HG03175 (cell line): ENCODE data around the gene TRIP4.
"Not testable (repeated sequence)": the region's sequence is repeated elsewhere in the genome, so short reads cannot be mapped to it uniquely, and the experiment has no call there.

Experiments
- ATAC-seq: cut with Tn5 transposase; IDR thresholded peaks from one replicate; pipeline ENCODE4 v1.9.1; 2021; ENCODE audit warnings: mild to moderate bottlenecking, moderate library complexity; ENCODE audit not compliant: unreplicated experiment

TRIP4 gene

DNA sequence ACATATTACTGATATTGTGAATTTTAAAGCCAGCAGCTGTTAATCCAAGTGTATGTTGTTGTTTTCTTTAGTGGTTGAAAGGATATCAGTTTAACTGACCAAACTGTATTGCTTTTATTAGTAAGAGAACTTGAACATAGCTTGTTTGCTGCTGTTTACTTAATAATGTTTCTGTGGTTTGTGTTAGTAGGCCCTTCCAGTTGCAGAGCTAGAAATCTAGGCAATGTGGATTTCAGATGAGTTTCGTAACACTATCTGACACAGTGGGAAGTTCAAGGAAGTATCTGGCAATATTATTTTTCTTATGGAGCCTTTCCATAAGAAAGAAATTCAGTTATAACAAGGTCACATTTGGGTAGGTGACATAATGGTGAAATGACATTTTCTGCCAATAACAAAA, 91.2 kb downstream of the TRIP4 start:
- ATAC-seq, result no peak

DNA sequence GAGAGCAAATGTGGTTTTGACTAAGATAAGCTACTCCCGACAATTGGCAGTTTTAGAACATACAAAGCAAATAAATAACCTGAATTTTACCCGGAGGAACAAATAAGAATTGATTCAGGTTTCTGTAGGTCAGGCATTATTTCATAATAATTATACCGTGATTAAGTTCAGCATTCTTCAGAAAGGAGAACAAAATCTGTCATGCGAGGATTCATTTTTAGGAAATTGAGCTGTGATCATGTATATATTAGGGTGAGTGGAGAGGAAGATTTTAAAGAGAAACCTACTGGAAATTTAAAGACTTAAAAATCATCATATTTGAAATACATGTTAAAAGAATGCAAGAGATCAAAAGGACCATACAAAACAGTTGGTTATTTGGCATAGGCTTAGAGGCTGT, 93.3 kb downstream of the TRIP4 start:
- no peak for ATAC-seq

DNA sequence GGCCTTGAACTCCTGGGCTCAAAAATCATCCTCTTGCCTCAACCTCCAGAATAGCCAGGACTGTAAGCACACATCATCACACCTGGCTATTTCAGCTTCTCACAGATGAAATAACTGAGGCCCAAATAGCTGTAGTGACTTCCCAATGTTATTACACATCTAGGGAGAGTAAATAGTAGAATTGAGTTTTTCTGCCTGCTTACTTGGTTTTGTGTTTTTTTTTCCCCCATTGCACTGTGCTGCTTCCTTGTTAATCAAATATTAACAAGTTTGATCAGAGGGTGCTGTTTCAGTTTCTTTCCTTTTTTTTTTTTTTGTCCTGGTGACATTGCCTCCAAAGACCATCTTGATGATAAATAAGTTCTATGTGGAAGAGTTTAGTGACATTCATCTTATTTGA, 96.1 kb downstream of the TRIP4 start:
- no peak for ATAC-seq

DNA sequence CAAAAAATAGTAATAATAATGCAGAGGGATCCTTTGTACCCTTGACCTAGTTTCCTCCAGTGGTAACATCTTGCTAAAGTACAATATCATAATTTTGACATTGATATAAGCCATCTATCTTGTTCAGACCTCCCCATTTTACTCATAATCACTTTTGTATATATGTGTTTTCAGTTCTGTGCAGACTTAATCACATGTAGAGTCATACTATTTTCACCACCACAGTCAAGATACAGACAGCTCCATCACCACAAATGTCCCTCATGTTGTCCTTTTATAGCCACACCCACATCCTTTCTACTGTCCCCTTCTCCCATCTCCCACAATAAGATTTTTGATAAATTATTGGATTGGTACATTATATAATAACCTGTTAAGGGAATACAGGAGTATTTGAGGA, 98.2 kb downstream of the TRIP4 start:
- ATAC-seq, result no peak

DNA sequence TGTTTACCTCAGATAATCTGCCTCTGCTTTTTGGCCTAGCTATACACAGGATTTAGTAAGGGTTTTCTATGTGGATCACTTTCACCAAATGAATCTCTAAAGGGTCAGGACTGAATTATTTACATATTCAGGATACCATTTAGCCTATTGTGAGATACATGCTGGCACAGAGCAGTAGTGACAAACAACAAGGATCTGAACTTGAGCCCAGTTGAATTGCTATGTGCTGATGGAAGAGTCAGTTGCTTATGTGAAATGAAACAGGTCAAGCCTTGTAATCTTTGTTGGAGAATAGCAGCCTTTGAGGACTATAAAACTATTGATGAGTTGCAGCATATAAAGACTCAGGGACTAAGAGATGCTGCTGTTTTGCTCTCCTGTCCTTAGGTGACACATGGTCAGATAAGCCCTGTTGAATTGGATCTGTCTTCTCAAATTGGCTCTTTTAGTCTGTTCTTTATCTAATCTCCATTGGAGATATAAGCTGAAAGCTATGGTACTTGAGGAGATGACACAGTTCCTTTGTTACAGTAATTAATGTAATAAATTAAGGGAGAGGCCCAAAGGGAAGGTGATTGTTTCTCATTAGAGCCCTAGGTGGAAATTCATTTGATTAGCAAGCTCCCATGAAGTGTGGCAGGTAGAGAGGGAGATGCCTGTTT, 103.1 kb downstream of the TRIP4 start:
- ATAC-seq, result no peak

DNA sequence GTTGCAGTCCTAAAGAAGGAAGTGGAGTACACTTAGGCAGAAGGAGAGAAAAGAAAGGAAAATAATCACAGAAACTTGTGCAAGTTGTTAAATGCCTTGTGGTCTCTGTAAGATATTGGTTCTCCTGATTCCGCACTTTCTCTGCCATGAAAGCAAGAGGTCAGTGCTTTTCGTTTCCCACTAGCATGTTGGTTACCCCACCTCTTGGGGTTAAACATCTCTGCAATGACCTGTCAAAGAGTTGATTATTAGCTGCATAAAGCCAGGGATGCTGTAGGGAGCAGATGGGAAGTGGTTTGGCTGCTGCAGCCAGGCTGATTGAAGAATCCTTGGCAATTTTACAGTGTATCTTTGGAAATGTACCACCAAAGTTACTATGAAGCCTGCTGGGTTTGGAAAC, 106.0 kb downstream of the TRIP4 start:
- no peak for ATAC-seq

DNA sequence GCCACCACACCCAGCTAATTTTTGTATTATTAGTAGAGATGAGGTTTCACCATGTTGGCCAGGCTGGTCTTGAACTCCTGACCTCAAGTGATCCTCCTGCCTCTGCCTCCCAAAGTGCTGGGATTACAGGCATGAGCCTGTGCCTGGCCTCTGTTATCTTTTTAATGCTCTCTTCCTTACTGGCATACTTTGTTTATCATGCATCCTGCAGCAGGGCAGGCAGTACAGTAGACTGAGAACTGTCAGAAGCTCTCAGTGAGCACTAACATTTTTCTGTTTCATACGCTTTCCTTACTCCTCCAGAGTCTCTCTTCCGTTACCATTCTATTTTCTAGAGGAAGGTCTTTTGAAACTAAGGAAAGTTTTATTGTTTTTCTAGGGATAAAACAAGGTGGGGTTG, 108.3 kb downstream of the TRIP4 start:
- not testable (repeated sequence) for ATAC-seq

DNA sequence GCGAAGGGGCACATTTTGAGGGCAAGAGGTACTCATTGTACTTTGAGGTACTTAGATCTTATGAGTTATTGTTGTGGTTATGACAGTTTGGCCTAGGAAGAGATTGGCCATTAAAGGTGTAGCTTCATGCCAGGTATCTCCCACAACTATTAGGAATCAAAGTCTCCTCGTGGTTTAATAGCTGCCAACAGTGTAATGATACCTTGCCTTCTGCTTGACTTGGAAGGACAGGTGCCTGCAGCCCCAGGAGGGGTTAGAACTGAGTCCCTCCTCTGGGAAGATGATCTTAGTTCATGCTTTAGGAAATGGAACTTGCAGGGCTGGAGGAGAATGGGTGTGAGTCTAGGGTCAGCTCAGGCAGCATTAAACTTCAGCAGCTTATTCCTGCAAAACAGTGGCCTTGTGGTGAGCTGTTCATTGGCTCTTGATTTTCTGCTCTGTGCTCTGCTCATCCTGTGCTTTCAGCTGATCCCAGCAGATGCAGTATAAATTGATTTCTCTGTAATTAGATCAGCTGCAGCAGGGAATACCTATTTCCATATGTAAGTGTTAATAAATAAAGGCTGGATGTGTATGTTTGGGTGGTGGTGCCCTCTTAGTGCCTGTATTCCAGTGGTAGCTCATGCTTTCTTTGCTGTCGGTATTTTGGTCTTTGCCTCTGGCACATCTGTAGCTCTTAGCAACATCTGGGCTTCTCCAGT, 113.2 kb downstream of the TRIP4 start:
- no peak for ATAC-seq

DNA sequence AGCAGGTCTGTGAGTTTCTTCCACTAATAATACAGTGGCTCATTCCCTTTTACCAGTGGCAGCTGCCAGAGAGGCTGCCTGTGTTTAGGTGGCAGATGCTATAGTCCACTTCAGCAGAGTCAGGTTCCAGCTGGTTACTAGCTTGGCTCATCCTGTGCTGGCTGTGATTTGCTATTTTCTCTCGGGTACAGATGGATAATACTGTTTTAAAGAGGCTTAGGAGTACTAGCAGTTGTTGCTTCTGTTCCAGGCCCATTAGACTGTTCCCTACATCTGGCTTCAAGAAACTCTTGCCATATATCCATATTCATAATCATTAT, 113.7 kb downstream of the TRIP4 start:
- no peak for ATAC-seq

DNA sequence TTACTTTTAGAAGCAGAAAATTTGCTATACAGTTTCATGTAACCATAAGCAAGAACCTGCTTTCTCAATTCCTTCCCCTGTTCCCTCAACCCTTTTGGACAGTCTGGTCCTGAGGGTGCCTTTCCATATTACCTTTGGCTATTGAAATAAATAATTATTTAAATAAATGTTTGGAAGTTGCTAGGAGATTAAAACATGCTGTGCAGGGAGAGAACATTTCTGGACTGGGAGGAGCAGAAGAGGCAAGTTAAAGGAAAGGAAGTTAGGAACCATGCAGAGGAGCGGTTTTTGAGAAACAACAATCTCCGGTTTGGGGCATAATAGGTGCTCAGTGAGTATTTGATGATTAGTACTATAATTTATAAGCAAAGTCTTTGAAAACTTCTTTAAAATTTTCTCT, 114.5 kb downstream of the TRIP4 start:
- no peak for ATAC-seq

DNA sequence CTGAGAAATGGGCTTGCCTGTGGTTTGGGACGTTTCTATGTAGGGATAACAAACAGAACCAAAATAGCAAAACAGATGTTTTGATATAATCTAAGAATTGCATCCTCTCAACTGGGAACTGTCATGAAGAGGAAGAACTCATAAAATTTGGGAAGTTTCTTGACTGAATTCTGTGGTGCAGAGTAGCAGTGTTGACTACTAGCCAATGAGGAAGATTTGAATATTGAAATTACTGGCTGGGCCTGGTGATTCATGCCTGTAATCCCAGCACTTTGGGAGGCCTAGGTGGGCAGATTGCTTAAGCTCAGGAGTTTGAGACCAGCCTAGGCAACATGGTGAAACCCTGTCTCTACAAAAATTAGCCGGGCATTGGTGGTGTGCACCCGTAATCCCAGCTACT, 114.9 kb downstream of the TRIP4 start:
- no peak for ATAC-seq

DNA sequence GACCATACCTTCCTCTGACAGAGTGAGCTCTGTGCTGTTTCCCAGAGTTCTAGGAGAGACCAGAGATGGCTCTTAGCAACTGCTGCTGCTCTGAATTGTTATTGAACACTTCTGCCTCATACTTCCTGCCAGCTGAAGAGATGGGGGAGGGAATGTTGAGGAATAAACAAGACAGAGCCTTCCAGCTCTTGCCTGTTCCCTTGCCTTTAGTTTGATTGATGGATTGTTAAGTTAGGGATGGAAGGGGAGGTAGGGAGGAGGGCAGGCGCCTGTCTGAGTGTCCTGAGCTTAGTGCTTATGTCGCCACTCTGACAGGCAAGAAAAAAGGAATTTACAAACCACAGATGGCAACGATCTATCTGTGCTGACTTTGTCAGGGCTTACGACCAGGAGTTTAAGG, 115.6 kb downstream of the TRIP4 start:
- ATAC-seq, result no peak

DNA sequence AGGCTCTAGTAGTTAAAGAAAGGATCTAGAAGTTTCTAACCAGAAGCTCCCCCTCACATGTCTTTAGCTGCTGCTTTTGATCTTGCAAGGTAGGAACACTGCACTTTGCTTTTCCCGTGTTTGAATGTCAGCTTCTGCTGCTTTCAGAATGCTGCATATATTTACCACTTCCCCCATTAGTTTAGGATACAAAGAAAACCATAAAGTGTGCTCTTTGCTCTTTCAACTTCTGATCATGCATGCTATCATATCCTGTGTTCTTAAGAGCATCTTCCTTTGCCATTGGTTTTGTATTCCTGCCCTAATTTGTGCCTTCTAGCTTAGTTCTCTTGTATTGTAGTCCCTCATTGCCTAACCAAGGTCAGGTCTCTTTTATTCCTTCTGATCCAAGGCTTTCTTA, 116.0 kb downstream of the TRIP4 start:
- ATAC-seq, result no peak
